GM12878 (cell line): ENCODE measurements around the gene PPP1R14B. TPM values are rescaled to one million over a fixed set of nuclear protein-coding genes. Genes with fewer than 3 reads are reported as not detected.

Experiments
- ASH2L ChIP-seq: fragments of 300-600, 200-600 bp; sonication (generic); IDR thresholded peaks from 2 replicates; pipeline ENCODE4 v1.6.1; 2017; ENCODE audit warnings: low read depth, mild to moderate bottlenecking, borderline replicate concordance
- EP300 ChIP-seq, 2 experiments: fragments of 150-350 bp in 1 of 2; IDR thresholded peaks; 2 replicates each; pipeline ENCODE4 v1.6.1; 2011 to 2012; ENCODE audit warnings: low read depth in 2 of 2, low read length in 2 of 2, borderline replicate concordance in 1 of 2, improper control_type of control experiment in 1 of 2, inconsistent platforms in 1 of 2; ENCODE audit not compliant: control insufficient read depth in 1 of 2
- HDAC6 ChIP-seq: fragments of 200-600 bp; sonication (generic); IDR thresholded peaks from one replicate; pipeline ENCODE4 v1.8.0; 2017; ENCODE audit warnings: antibody characterized with exemption; ENCODE audit not compliant: unreplicated experiment
- IKZF1 ChIP-seq: fragments of 450-650 bp; conservative IDR thresholded peaks from 2 replicates; pipeline ENCODE4 v1.6.1; 2017; ENCODE audit warnings: antibody characterized with exemption, mild to moderate bottlenecking
- IRF4 ChIP-seq: IDR thresholded peaks from 2 replicates; pipeline ENCODE4 v1.6.1; 2011; ENCODE audit warnings: low read depth, low read length
- LARP7 ChIP-seq: fragments of 450-650 bp; IDR thresholded peaks from 2 replicates; pipeline ENCODE4 v1.6.1; 2017; ENCODE audit warnings: mild to moderate bottlenecking
- MTA2 ChIP-seq: fragments of 450-650 bp; IDR thresholded peaks from 2 replicates; pipeline ENCODE4 v1.6.1; 2016; ENCODE audit warnings: low read depth, mild to moderate bottlenecking, moderate library complexity
- NFYA ChIP-seq: IDR thresholded peaks from 2 replicates; pipeline ENCODE4 v1.6.1; 2011; ENCODE audit warnings: low read depth, mild to moderate bottlenecking, low read length, improper control_type of control experiment, borderline replicate concordance
- RBBP5 ChIP-seq: fragments of 200-600 bp; sonication (generic); conservative IDR thresholded peaks from 2 replicates; pipeline ENCODE4 v1.6.1; 2016
- SP1 ChIP-seq: IDR thresholded peaks from one replicate; pipeline ENCODE4 v1.6.1; 2011; ENCODE audit warnings: low read depth, low read length
- SRF ChIP-seq, 2 experiments: IDR thresholded peaks; 2 replicates each; pipeline ENCODE4 v1.6.1; 2011; ENCODE audit warnings: low read depth in 2 of 2, low read length in 2 of 2, mild to moderate bottlenecking in 1 of 2, moderate library complexity in 1 of 2
- SUPT20H ChIP-seq: IDR thresholded peaks from 2 replicates; pipeline ENCODE4 v1.6.1; 2011; ENCODE audit warnings: low read depth, mild to moderate bottlenecking, low read length, moderate library complexity, borderline replicate concordance; ENCODE audit not compliant: control insufficient read depth
- TARDBP ChIP-seq: IDR thresholded peaks from 2 replicates; pipeline ENCODE4 v1.6.1; 2016; ENCODE audit warnings: borderline replicate concordance
- ZNF207 ChIP-seq: fragments of 450-650 bp; IDR thresholded peaks from 2 replicates; pipeline ENCODE4 v1.6.1; 2014; ENCODE audit warnings: antibody characterized with exemption, mild to moderate bottlenecking, borderline replicate concordance
- ZNF622 ChIP-seq: fragments of 450-650 bp; IDR thresholded peaks from 2 replicates; pipeline ENCODE4 v1.6.1; 2017; ENCODE audit warnings: mild to moderate bottlenecking, inconsistent platforms
- ZSCAN29 ChIP-seq: fragments of 450-650 bp; IDR thresholded peaks from 2 replicates; pipeline ENCODE4 v1.6.1; 2017; ENCODE audit warnings: mild to moderate bottlenecking, moderate library complexity
- ZZZ3 ChIP-seq: IDR thresholded peaks from 2 replicates; pipeline ENCODE4 v1.6.1; 2011; ENCODE audit warnings: low read depth; ENCODE audit not compliant: control insufficient read depth, insufficient read length
- polyA plus RNA-seq, 11 experiments: library from polyadenylated mRNA; depleted of rRNA in 4 of 11; unstranded in 6 of 11; stranded (reverse) in 5 of 11; fragments of >200 nt; fragmentation: Nextera tagmentation in 4 of 11; fragmentation: Illumina TruSeq in 1 of 11; extraction: Ambion mirVana in 4 of 11; extraction: Trizol in 1 of 11; gene quantifications; 1 replicate in 1 of 11; 2 replicates in 10 of 11; pipeline versions ENCODE4 v1.2.1 to v1.2.3, GENCODE V29; 2011 to 2016; ENCODE audit warnings: inconsistent platforms in 2 of 11, missing spikeins in 2 of 11, low read depth in 1 of 11
- total RNA-seq, 4 experiments: library from RNA; depleted of rRNA in 3 of 4; stranded (reverse); fragments of >200 nt in 3 of 4; fragmentation: Illumina TruSeq in 1 of 4; extraction: Trizol in 1 of 4; gene quantifications; 2 replicates each; pipeline versions ENCODE4 v1.2.1 to v1.2.3, GENCODE V29; 2013 to 2021
- TF ChIP-seq, protein P1 (sequence below): fragments of 450-650 bp; formaldehyde crosslinking; IDR thresholded peaks from 2 replicates; pipeline ENCODE4 v1.4.0; 2020; ENCODE audit warnings: mild to moderate bottlenecking, moderate library complexity
- TF ChIP-seq, protein P2 (sequence below): fragments of 450-650 bp; IDR thresholded peaks from 2 replicates; pipeline ENCODE4 v1.6.1; 2016; ENCODE audit warnings: mild to moderate bottlenecking
- TF ChIP-seq, protein P3 (sequence below): fragments of 450-650 bp; IDR thresholded peaks from 2 replicates; pipeline ENCODE4 v1.6.1; 2017; ENCODE audit warnings: antibody characterized with exemption, mild to moderate bottlenecking, moderate library complexity
- TF ChIP-seq, protein P4 (sequence below): IDR thresholded peaks from 2 replicates; pipeline ENCODE4 v1.6.1; 2012; ENCODE audit warnings: low read depth, low read length, improper control_type of control experiment

Gene PPP1R14B
- total and polyA plus RNA-seq, 10 of the 15 experiments (the other 5 are each of a cell fraction or from before 2014, with no cell fraction given): 8.4 to 283 (median 124) TPM

DNA sequence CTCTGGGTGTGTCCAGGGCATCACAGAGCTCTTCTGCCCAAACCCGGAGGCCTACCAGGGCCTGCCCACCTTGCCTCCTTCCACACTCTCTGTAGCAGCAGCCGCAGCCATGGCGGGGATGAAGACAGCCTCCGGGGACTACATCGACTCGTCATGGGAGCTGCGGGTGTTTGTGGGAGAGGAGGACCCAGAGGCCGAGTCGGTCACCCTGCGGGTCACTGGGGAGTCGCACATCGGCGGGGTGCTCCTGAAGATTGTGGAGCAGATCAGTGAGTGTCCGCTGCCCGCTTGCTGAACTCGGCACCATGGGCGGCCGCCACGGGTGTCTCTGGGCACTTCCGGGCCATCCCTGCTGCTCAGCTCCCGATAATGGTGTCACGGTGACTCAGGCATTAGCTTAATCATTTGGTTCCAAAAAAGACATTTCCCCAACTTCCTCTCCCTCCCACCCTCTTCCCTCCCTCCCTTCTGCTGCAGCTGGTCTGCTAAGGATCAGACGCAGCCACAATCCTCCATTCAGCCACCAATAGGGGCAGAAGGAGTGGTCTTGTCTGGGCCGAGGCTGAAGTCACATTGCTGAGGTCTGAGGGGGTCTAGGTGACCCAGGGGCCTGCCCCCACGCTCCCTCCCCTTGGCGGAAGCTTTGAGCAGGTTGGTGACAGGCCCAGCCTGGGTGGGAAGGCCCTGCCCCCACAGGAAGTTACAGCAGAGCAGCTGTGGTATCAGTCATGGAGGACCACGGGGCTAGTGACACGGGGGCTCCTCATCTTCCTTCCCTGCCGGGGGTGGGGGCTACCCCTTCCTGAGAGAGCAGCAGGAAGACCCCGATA is 39.3 kb downstream of the PPP1R14B start (continued):
- TF ChIP-seq, protein P1, sequence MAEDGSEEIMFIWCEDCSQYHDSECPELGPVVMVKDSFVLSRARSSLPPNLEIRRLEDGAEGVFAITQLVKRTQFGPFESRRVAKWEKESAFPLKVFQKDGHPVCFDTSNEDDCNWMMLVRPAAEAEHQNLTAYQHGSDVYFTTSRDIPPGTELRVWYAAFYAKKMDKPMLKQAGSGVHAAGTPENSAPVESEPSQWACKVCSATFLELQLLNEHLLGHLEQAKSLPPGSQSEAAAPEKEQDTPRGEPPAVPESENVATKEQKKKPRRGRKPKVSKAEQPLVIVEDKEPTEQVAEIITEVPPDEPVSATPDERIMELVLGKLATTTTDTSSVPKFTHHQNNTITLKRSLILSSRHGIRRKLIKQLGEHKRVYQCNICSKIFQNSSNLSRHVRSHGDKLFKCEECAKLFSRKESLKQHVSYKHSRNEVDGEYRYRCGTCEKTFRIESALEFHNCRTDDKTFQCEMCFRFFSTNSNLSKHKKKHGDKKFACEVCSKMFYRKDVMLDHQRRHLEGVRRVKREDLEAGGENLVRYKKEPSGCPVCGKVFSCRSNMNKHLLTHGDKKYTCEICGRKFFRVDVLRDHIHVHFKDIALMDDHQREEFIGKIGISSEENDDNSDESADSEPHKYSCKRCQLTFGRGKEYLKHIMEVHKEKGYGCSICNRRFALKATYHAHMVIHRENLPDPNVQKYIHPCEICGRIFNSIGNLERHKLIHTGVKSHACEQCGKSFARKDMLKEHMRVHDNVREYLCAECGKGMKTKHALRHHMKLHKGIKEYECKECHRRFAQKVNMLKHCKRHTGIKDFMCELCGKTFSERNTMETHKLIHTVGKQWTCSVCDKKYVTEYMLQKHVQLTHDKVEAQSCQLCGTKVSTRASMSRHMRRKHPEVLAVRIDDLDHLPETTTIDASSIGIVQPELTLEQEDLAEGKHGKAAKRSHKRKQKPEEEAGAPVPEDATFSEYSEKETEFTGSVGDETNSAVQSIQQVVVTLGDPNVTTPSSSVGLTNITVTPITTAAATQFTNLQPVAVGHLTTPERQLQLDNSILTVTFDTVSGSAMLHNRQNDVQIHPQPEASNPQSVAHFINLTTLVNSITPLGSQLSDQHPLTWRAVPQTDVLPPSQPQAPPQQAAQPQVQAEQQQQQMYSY (CRISPR knock-in tag): no peak
- TF ChIP-seq IKZF1 (peak; percentile 67), LARP7 (peak; percentile 16; the same call in 1 of the 2 replicates), ZZZ3 (no peak), HDAC6 (no peak), MTA2 (peak; percentile 52; the same call in 1 of the 2 replicates), ZNF622 (no peak), SP1 (peak; percentile 72), IRF4 (0 out of 2 replicates have a peak, but pooled peaks have one; percentile 23), NFYA (no peak), RBBP5 (no peak), EP300 (IDR thresholded peaks at IDR 0.05; ENCODE audit: borderline replicate concordance in 1 of 2, control insufficient read depth in 1 of 2, low read depth in 2 of 2, low read length in 2 of 2) (no peak), ZSCAN29 (no peak), SRF (IDR thresholded peaks at IDR 0.05; ENCODE audit: low read depth in 2 of 2, low read length in 2 of 2) (no peak), SUPT20H (no peak), ZNF207 (no peak), TARDBP (peak; percentile 71; the same call in 1 of the 2 replicates), ASH2L (no peak)
- TF ChIP-seq, protein P2, sequence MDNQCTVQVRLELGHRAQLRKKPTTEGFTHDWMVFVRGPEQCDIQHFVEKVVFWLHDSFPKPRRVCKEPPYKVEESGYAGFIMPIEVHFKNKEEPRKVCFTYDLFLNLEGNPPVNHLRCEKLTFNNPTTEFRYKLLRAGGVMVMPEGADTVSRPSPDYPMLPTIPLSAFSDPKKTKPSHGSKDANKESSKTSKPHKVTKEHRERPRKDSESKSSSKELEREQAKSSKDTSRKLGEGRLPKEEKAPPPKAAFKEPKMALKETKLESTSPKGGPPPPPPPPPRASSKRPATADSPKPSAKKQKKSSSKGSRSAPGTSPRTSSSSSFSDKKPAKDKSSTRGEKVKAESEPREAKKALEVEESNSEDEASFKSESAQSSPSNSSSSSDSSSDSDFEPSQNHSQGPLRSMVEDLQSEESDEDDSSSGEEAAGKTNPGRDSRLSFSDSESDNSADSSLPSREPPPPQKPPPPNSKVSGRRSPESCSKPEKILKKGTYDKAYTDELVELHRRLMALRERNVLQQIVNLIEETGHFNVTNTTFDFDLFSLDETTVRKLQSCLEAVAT: 0 out of 2 replicates have a peak, but pooled peaks have one; percentile 50
- TF ChIP-seq, protein P3, sequence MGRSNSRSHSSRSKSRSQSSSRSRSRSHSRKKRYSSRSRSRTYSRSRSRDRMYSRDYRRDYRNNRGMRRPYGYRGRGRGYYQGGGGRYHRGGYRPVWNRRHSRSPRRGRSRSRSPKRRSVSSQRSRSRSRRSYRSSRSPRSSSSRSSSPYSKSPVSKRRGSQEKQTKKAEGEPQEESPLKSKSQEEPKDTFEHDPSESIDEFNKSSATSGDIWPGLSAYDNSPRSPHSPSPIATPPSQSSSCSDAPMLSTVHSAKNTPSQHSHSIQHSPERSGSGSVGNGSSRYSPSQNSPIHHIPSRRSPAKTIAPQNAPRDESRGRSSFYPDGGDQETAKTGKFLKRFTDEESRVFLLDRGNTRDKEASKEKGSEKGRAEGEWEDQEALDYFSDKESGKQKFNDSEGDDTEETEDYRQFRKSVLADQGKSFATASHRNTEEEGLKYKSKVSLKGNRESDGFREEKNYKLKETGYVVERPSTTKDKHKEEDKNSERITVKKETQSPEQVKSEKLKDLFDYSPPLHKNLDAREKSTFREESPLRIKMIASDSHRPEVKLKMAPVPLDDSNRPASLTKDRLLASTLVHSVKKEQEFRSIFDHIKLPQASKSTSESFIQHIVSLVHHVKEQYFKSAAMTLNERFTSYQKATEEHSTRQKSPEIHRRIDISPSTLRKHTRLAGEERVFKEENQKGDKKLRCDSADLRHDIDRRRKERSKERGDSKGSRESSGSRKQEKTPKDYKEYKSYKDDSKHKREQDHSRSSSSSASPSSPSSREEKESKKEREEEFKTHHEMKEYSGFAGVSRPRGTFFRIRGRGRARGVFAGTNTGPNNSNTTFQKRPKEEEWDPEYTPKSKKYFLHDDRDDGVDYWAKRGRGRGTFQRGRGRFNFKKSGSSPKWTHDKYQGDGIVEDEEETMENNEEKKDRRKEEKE: no peak
- TF ChIP-seq, protein P4, sequence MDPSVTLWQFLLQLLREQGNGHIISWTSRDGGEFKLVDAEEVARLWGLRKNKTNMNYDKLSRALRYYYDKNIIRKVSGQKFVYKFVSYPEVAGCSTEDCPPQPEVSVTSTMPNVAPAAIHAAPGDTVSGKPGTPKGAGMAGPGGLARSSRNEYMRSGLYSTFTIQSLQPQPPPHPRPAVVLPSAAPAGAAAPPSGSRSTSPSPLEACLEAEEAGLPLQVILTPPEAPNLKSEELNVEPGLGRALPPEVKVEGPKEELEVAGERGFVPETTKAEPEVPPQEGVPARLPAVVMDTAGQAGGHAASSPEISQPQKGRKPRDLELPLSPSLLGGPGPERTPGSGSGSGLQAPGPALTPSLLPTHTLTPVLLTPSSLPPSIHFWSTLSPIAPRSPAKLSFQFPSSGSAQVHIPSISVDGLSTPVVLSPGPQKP: peak; percentile 65; the same call in 1 of the 2 replicates
